Neural cell (in vitro differentiated cells): Measurements from ENCODE around the gene DHX40.

Experiments
- EP300 ChIP-seq: fragments of 450-650 bp; conservative IDR thresholded peaks from 2 replicates; pipeline ENCODE4 v1.6.1; 2014; ENCODE audit warnings: antibody characterized with exemption, mild to moderate bottlenecking, moderate library complexity; ENCODE audit not compliant: poor library complexity, severe bottlenecking
- EZH2 ChIP-seq: fragments of 200-600, 300-800 bp; shearing (Covaris generic), sonication (generic); IDR thresholded peaks from 2 replicates; pipeline ENCODE4 v1.6.1; 2014; ENCODE audit warnings: antibody characterized with exemption, low read length, borderline replicate concordance, mild to moderate bottlenecking; ENCODE audit not compliant: insufficient read depth, poor library complexity, severe bottlenecking
- MXI1 ChIP-seq: fragments of 450-650 bp; conservative IDR thresholded peaks from 2 replicates; pipeline ENCODE4 v1.6.1; 2014; ENCODE audit warnings: antibody characterized with exemption, mild to moderate bottlenecking; ENCODE audit not compliant: poor library complexity, severe bottlenecking
- POLR2AphosphoS5 ChIP-seq: IDR thresholded peaks from 2 replicates; pipeline ENCODE4 v1.6.1; 2012
- RAD21 ChIP-seq: fragments of 450-650 bp; conservative IDR thresholded peaks from 2 replicates; pipeline ENCODE4 v1.6.1; 2014; ENCODE audit warnings: antibody characterized with exemption, mild to moderate bottlenecking, moderate library complexity
- SMC3 ChIP-seq: fragments of 450-650 bp; conservative IDR thresholded peaks from 2 replicates; pipeline ENCODE4 v1.6.1; 2014; ENCODE audit warnings: antibody characterized with exemption, mild to moderate bottlenecking, moderate library complexity; ENCODE audit not compliant: poor library complexity
- TAF1 ChIP-seq: IDR thresholded peaks from 2 replicates; pipeline ENCODE4 v1.6.1; 2012; ENCODE audit warnings: low read depth
- TF ChIP-seq, protein P1 (sequence below): fragments of 450-650 bp; IDR thresholded peaks from 2 replicates; pipeline ENCODE4 v1.5.1; 2014; ENCODE audit warnings: antibody characterized with exemption, mild to moderate bottlenecking, moderate library complexity; ENCODE audit not compliant: poor library complexity, severe bottlenecking
- TF ChIP-seq, protein P2 (sequence below): IDR thresholded peaks from 2 replicates; pipeline ENCODE4 v1.6.1; 2012; ENCODE audit warnings: borderline replicate concordance

DNA sequence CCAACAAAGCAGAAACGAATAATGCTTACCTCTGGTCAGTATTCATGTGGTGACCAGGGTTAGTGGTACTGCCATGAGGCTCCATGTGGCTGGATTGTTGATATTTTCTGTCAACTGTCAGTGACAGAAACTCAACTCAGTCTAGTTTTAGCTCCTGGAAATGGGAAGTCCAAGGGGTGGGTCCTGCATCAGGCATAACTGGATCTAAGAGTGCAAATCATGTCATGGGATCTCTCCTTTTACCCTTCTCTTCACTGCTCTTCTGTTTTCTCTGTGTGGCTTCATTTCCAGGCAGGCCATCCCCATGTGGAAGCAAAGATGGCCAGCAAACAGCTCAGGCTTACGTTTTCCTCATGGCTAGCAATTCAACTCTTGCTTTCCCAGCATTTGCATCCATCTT, 39.0 kb upstream of the DHX40 start:
- TF ChIP-seq, protein P1, sequence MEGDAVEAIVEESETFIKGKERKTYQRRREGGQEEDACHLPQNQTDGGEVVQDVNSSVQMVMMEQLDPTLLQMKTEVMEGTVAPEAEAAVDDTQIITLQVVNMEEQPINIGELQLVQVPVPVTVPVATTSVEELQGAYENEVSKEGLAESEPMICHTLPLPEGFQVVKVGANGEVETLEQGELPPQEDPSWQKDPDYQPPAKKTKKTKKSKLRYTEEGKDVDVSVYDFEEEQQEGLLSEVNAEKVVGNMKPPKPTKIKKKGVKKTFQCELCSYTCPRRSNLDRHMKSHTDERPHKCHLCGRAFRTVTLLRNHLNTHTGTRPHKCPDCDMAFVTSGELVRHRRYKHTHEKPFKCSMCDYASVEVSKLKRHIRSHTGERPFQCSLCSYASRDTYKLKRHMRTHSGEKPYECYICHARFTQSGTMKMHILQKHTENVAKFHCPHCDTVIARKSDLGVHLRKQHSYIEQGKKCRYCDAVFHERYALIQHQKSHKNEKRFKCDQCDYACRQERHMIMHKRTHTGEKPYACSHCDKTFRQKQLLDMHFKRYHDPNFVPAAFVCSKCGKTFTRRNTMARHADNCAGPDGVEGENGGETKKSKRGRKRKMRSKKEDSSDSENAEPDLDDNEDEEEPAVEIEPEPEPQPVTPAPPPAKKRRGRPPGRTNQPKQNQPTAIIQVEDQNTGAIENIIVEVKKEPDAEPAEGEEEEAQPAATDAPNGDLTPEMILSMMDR: no peak
- no peak for TF ChIP-seq POLR2AphosphoS5
- TF ChIP-seq EZH2: no peak
- no peak for TF ChIP-seq RAD21
- TF ChIP-seq TAF1: no peak
- TF ChIP-seq, protein P2, sequence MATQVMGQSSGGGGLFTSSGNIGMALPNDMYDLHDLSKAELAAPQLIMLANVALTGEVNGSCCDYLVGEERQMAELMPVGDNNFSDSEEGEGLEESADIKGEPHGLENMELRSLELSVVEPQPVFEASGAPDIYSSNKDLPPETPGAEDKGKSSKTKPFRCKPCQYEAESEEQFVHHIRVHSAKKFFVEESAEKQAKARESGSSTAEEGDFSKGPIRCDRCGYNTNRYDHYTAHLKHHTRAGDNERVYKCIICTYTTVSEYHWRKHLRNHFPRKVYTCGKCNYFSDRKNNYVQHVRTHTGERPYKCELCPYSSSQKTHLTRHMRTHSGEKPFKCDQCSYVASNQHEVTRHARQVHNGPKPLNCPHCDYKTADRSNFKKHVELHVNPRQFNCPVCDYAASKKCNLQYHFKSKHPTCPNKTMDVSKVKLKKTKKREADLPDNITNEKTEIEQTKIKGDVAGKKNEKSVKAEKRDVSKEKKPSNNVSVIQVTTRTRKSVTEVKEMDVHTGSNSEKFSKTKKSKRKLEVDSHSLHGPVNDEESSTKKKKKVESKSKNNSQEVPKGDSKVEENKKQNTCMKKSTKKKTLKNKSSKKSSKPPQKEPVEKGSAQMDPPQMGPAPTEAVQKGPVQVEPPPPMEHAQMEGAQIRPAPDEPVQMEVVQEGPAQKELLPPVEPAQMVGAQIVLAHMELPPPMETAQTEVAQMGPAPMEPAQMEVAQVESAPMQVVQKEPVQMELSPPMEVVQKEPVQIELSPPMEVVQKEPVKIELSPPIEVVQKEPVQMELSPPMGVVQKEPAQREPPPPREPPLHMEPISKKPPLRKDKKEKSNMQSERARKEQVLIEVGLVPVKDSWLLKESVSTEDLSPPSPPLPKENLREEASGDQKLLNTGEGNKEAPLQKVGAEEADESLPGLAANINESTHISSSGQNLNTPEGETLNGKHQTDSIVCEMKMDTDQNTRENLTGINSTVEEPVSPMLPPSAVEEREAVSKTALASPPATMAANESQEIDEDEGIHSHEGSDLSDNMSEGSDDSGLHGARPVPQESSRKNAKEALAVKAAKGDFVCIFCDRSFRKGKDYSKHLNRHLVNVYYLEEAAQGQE: no peak
- no peak for TF ChIP-seq SMC3
- no peak for TF ChIP-seq EP300
- no peak for TF ChIP-seq MXI1
